Stimulated activated CD4-positive, alpha-beta T cell treated with anti-CD3 and anti-CD28 coated beads, Interleukin-4, amount 100 ng/mL, for 24 hours (primary cell): ENCODE measurements around the gene ANGPT4.

ENCODE experiments used
- DNase-seq: peaks from one replicate; pipeline ENCODE4 v3.0.0-alpha.2; 2020

ANGPT4 gene

DNA sequence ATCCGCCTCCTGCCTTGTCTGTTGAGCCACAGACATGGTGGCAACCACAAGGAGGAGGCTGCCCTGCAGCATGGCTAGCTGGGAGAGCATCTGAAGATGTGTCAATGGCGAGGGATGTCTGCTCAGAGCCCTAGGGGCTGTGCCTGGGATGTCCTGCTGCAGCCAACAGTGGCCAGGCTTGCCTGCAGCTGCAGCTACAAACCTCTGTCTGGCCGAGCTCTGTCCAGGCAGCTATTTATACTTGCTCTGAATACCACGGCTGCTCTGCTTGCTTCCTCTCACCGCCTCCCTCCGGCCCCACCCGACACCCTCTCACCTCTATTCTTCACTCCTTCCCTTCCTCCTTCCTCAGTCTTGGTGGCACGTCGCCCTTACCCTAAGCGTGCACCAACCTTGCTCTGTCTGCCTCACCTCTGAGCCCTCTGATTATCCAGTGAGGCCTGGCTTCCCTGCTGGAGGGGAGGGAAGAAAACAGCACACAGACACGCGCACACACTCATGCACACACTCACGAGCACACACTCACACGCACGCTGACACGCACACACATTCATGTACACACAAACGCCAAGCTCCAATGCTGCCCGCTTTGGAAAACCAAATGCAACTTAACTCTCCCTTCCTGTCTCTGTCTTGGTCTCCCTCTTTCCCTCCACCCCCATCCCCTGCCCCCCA lies at the start of gene ANGPT4:
TSS of gene ANGPT4 (minus strand) at position 210 of the 675 bp plus-strand sequence. CDS start at position 90, 120 bp downstream.
- no peak for DNase-seq

DNA sequence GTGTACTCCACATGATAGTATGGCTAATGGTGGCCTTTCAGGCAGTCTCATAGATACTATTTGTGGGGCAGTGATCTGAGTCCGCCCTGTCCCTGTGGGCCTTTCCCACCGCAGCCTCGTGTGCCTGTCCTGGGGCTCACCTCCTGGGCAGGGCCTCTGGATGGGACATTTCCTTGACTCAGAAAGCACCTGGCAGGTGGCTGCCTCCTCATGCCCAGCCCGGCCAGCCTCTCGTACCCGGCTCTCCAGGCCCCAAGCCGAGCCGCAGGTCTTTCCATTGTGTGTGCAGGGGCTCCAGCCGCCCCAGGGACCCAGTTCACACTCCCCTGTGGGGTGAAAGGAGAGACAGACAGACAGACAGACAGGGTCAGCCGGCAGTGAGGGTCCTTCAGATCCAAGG lies 47.7 kb upstream of the ANGPT4 start:
- DNase-seq: no peak

DNA sequence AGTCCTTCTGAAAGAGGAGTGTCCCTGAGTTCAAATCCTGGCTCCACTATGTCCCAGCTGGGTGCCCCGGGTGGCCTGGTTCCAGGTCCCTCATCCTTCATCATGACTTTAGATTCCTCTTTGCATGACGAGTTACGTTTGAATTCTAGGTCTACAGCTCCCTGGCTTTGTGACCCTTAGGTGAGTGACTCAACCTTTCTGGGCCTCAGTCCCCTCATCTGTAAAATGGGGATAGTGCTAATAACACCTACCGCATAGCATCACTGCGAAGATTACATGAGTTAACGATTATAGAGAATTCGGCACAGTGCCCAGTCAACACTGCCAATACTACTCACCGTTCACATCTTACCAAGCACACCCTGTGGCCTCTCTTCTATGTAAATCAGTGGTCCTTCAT lies 46.5 kb upstream of the ANGPT4 start:
- no peak for DNase-seq

- DNase-seq: no peak
These were observed 46.1 kb upstream of the ANGPT4 start for GRCh38 chr20:962223-962622.

- no peak for DNase-seq
These were observed 45.6 kb upstream of the ANGPT4 start for GRCh38 chr20:961768-962167.

DNA sequence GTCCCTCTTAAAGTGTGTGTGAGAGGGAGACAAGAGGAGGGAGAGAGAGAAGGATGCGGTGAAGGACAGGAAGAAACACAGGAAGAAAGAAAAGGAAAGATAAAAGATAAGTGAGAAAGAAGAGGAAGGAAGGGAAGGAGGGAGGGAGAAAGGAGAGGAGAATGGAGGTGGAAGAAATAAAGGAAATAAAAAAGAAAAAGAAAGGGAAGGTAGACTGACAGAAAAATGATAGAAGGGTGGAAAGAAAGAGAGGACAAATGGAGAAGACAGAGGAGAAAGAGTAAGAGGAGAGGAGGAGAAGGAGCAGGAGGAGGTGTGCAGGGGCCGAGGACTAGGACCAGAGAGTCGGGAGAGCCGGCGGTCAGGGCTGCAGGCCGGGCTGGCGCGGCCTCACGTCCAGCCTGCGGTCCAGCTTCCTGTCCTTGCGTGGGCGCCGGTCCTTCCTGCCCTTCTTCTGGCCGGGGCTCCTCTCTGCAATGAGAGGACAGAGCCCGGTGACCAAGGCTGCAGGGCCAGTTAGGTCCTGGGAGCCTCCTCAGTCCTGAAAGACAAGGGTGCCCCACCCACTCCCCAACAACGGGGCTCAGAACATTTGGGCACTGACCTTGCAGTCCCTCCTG lies 44.0 kb upstream of the ANGPT4 start:
- DNase-seq: no peak

GRCh38 chr20:958936-959815 lies 43.0 kb upstream of the ANGPT4 start:
- DNase-seq: no peak

GRCh38 chr20:957544-957943 lies 41.4 kb upstream of the ANGPT4 start:
- no peak for DNase-seq

DNA sequence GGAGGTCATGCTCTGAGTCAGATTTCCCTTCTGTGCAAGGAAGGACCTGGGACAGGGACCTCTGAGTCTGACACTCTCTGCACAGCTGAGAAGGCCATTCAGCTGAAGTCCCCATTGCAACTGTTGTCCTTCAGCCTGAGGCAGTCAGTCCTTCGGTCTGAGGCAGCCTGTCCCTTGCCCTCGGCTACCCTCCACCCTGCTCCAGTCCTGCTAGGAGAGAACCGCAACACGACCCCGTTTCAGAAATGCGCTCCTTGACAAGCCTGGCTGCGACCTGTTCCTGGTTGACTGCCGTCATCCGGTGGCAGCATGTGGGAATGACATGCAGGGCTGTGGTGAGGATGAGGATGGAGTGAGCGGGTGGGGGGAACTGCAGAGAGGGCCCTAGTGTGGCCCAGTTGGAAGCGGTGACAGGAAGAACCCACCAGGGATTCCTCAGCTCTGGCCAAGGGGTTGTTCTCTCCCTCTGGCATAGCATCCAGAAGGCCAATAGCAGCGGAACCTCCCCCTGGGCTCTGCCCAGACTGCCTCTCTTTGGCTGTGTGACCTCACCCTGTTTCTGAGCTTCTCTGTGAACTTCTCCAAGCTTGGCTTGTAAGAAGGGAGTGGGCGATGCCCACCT lies 40.3 kb upstream of the ANGPT4 start:
- peak; percentile 77 for DNase-seq

GRCh38 chr20:955656-956055 lies 39.5 kb upstream of the ANGPT4 start:
- DNase-seq: no peak

- no peak for DNase-seq
These were observed 39.0 kb upstream of the ANGPT4 start for GRCh38 chr20:955111-955510.

DNA sequence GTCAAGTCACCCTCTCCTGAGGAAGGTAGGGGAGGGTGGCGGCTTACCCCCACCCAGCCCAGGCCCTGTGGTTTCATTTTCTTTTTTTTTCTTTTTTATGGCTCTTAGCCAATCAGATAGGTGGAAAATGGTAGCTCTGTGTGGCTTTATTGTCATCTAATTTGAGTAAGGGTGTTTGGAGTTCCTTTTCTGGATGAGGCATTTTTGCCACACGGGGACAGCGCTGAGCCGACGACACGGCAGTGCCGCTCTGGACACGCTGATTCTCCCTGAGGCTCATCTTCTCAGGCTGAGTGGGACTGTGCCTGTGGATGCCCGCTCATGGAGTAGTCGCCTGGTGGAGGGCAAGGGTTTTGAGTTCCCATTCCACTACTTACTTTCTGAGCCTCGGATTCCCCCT lies 37.6 kb upstream of the ANGPT4 start:
- no peak for DNase-seq

DNA sequence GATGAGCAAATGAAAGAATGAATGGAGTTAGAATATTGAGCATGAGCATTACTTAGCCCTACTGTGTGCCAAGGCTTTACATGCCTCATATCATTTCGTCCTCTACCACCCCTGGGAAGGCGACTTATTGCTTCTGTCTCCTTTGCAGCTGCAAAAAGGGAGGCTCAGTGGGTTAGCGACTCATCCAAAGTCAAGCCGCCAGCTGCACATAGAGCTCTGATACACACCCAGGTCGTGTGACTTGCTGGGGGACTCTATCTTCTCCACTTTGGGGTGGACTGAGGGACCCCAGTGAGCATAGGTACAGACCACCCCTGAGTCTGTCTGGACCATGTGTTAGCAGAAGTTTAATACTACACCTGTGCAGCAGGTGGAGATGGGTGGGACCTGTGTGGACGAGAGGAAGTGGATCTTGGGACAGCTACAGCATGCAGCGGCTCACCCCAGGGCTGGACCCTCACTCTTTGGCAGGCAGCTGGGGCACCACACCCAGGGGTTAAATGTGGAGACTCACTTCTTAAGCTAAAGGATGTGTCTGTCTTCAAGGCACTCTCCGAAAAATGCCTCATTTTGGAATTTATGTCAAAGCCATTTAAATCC lies 36.2 kb upstream of the ANGPT4 start:
- no peak for DNase-seq

DNA sequence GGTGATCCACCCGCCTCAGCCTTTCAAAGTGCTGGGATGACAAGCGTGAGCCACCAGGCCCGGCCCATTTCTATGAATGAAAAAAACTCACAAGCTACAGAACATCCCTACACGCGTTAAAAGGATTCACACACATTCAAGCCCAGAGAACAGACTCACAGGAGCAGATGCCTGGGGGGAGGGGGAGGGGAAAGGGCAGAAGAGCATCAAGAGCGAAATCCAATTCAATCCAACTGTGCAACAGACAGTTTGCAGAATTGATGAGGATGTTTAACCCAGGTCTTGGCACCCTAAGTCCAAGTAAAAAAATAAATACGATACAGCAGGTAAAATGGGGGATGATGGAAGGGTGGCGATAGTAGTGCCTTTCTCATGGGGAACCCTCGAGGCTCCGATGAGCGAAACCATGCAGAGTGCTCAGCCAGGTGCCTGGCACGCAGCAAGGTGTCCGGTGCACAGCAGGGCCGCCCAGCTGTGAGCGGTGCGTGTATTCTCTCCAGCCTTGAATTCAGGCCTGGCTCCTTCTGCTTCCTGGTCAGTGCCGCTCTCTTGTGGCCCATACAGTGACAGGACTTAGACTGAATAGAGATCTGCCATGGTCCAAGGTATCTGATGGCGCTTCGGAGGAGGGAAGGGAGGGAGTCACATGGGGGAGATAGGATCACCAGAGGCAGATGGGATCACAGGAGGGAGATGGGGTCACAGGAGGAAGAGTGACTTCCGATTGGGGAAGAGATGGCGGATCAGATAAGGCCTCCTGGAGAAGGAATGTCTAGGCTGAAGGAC lies 35.4 kb upstream of the ANGPT4 start:
- no peak for DNase-seq

- DNase-seq: no peak
These were observed 33.6 kb upstream of the ANGPT4 start for GRCh38 chr20:949717-950116.

- DNase-seq: no peak
These were observed 30.7 kb upstream of the ANGPT4 start for GRCh38 chr20:946826-947225.

DNA sequence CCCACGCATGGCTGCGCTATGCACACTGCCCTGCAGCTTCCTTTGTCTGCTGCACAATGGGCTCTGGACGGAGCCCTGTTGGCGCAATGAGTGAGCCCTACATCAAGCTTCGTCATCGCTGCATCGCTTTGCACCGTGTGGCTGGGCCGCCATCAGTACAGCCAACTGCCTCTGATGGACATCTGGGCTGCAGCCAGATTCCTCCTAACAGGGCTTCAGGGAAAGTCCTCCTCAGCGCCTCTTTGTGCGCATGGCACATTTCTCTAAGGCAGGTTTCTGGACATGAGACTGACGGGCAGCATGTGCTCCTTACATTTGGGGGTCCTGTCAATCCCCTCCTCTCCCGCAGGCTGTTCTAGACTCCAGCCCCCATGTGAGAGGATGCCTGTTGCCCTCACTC lies 29.7 kb upstream of the ANGPT4 start:
- DNase-seq: no peak

- no peak for DNase-seq
These were observed 28.8 kb upstream of the ANGPT4 start for GRCh38 chr20:944774-945410.

DNA sequence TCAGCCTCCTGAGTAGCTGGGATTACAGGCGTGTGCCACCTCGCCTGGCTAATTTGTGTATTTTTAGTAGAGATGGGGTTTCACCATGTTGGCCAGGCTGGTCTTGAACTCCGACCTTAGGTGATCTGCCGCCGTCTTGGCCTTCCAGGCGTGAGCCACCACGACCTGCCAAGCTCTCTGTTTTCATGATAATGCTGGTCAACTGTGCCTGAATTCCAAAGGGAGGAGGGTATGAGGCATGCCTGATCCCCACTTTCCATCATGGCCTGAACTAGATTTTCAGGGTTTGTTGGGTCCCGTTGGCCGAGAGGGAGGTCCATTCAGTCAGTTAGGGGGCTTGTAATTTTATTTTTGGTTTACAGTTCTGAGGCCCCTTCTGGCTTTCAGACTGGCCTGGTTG lies 28.0 kb upstream of the ANGPT4 start:
- no peak for DNase-seq

DNA sequence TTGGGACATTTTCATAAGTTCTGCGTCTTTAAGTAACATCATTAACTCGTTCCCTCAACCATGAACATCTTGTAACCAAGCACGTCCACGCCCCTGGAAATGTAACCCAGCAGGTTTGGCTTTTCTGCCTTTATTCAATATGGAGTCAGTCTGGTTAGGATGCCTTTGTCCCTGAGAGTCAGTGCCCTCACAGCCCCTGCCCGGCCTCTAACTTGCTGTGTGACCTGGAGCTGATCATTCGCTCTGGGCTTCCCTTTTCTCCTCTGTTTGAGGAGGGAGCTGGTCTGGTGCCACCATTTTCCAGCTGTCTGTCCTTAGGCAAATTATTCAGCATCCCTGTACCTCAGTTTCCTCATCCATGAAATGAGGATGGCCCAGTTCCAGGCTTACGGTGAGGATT lies 26.5 kb upstream of the ANGPT4 start:
- no peak for DNase-seq

DNA sequence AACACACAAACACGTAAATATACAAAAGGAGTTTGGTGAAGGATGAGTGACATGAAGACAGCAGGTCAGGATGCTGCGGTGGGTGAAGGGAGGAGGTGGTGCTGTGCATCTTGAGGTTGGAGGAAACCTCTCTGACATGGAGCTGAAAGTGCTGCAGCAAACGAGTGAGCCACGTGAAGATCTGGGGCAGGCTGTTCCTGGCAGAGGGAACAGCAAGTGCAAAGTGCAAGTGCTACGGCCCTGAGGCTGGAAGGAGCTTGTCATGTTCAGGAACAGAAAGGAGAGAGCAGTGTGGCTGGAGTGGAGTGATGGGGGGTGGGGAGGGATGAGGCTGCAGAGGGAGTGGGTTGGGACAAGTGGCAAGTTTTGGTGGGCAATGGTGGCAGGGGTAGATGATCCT lies 24.8 kb upstream of the ANGPT4 start:
- no peak for DNase-seq

GRCh38 chr20:939606-940005 lies 23.5 kb upstream of the ANGPT4 start:
- DNase-seq: no peak
